Parathyroid adenoma (tissue), 2 donors: ENCODE data around the gene ZCCHC7.

ENCODE experiments used
- H2AFZ ChIP-seq: fragments of 300-600 bp; sonication (generic); one replicate; pipeline ENCODE4 v1.7.0; 2017; ENCODE audit warnings: antibody characterized with exemption, mild to moderate bottlenecking
- H3K27ac ChIP-seq: fragments of 300-600 bp; sonication (generic); one replicate; pipeline ENCODE4 v1.7.0; 2017
- H3K27me3 ChIP-seq: fragments of 300-600 bp; sonication (generic); one replicate; pipeline ENCODE4 v1.7.0; 2017; ENCODE audit warnings: low read length; ENCODE audit not compliant: control insufficient read depth, insufficient read depth
- H3K36me3 ChIP-seq: fragments of 300-600 bp; sonication (generic); one replicate; pipeline ENCODE4 v1.7.0; 2017; ENCODE audit warnings: low read length; ENCODE audit not compliant: control insufficient read depth, insufficient read depth
- H3K4me1 ChIP-seq: fragments of 300-600 bp; sonication (generic); one replicate; pipeline ENCODE4 v1.7.0; 2017; ENCODE audit warnings: control low read depth
- H3K4me2 ChIP-seq: fragments of 300-600 bp; sonication (generic); one replicate; pipeline ENCODE4 v1.7.0; 2017; ENCODE audit warnings: low read length
- H3K4me3 ChIP-seq: fragments of 300-600 bp; sonication (generic); one replicate; pipeline ENCODE4 v1.7.0; 2017; ENCODE audit warnings: low read depth, low read length
- H3K79me2 ChIP-seq: fragments of 300-600 bp; sonication (generic); one replicate; pipeline ENCODE4 v1.7.0; 2017; ENCODE audit warnings: control low read depth
- H3K9ac ChIP-seq: fragments of 300-600 bp; sonication (generic); one replicate; pipeline ENCODE4 v1.7.0; 2017; ENCODE audit warnings: mild to moderate bottlenecking
- H3K9me3 ChIP-seq: fragments of 300-600 bp; sonication (generic); one replicate; pipeline ENCODE4 v1.7.0; 2017; ENCODE audit warnings: low read length; ENCODE audit not compliant: control insufficient read depth
- TF ChIP-seq, protein P1 (sequence below): fragments of 300-600 bp; sonication (generic); IDR thresholded peaks from one replicate; pipeline ENCODE4 v1.7.0; 2017; ENCODE audit warnings: antibody characterized with exemption, mild to moderate bottlenecking
- donor health status: primary hyperparathyroidism.

ZCCHC7 gene

DNA sequence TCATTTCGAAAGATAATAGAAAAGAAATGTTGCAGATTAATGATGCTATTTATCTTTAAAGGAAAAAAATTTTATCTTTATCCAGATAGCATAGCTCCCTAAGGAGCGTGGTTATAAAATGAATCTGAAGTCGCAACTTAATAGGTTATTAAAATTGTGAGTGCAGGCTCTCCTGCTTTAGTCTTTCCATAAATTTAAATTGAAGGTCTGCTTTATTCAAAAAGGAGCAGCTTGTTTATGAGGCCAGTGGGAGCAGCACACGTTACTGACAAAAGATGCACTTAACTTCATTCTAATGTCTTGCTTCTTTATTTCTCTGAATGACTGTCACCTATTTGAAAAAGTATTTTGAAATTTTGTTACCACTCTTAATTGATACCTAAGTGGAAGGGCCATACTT is 95.0 kb downstream of the ZCCHC7 start:
- Histone ChIP-seq H3K79me2 (no peaks in the 10 kb centered on the region), H3K27ac (no peak overlapping the region), H3K4me1 (no peaks in the 10 kb centered on the region), H3K27me3 (no peaks in the 10 kb centered on the region), H3K9ac (no peak overlapping the region), H3K9me3 (no peaks in the 10 kb centered on the region), H3K36me3 (no peaks in the 10 kb centered on the region), H3K4me2 (no peak overlapping the region), H2AFZ (no peak overlapping the region), H3K4me3 (no peak overlapping the region)
- TF ChIP-seq, protein P1, sequence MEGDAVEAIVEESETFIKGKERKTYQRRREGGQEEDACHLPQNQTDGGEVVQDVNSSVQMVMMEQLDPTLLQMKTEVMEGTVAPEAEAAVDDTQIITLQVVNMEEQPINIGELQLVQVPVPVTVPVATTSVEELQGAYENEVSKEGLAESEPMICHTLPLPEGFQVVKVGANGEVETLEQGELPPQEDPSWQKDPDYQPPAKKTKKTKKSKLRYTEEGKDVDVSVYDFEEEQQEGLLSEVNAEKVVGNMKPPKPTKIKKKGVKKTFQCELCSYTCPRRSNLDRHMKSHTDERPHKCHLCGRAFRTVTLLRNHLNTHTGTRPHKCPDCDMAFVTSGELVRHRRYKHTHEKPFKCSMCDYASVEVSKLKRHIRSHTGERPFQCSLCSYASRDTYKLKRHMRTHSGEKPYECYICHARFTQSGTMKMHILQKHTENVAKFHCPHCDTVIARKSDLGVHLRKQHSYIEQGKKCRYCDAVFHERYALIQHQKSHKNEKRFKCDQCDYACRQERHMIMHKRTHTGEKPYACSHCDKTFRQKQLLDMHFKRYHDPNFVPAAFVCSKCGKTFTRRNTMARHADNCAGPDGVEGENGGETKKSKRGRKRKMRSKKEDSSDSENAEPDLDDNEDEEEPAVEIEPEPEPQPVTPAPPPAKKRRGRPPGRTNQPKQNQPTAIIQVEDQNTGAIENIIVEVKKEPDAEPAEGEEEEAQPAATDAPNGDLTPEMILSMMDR: no peak

DNA sequence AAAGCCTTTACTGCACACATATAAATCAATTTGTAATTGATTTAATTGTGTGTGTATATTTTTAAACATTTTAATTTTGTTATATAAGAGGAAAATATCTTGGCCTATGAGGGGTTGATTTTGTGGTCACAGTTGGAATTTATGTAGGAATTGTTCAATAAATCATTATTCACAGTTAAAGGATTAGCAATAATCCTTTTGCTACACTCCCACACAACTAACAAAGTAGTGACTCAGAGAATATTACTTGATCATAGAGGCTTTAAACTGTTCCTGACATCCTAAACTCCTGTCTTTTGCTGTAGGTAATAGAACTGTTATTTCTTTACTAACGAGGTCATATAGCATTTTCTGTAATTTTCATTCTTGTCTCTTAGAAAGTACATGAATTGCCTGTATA is 95.5 kb downstream of the ZCCHC7 start:
- Histone ChIP-seq H3K27me3 (no peaks in the 10 kb centered on the region), H3K9me3 (no peaks in the 10 kb centered on the region), H3K4me3 (no peak overlapping the region), H2AFZ (no peak overlapping the region), H3K4me1 (no peaks in the 10 kb centered on the region), H3K9ac (no peak overlapping the region), H3K27ac (no peak overlapping the region), H3K79me2 (no peaks in the 10 kb centered on the region), H3K36me3 (no peaks in the 10 kb centered on the region), H3K4me2 (no peak overlapping the region)
- TF ChIP-seq, protein P1: no peak

DNA sequence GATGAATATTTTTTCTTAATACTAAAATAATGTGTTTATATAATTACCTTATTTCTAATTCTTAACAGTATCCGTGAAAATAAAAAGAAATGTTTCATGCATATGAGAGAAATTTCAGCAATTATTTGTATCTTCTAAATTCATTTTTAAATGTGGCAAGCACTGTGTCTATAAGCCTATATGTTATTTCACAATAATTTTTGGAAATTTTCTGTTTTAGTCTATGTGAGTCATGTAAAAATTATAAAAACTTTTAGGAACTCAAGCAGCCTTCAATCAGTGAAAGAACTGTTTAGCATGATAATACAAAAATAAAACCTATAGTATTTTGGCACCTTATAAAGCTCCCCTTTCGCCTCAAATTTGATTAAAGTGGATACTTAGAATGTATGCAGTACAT is 96.8 kb downstream of the ZCCHC7 start:
- H3K27me3 ChIP-seq: no peaks in the 10 kb centered on the region
- no peak overlapping the region for H3K4me2 ChIP-seq
- H3K36me3 ChIP-seq: no peaks in the 10 kb centered on the region
- no peaks in the 10 kb centered on the region for H3K9me3 ChIP-seq
- TF ChIP-seq, protein P1: no peak
- no peak overlapping the region for H3K27ac ChIP-seq
- H3K9ac ChIP-seq: no peak overlapping the region
- H3K4me3 ChIP-seq: no peak overlapping the region
- H2AFZ ChIP-seq: no peak overlapping the region
- no peaks in the 10 kb centered on the region for H3K4me1 ChIP-seq
- no peaks in the 10 kb centered on the region for H3K79me2 ChIP-seq

DNA sequence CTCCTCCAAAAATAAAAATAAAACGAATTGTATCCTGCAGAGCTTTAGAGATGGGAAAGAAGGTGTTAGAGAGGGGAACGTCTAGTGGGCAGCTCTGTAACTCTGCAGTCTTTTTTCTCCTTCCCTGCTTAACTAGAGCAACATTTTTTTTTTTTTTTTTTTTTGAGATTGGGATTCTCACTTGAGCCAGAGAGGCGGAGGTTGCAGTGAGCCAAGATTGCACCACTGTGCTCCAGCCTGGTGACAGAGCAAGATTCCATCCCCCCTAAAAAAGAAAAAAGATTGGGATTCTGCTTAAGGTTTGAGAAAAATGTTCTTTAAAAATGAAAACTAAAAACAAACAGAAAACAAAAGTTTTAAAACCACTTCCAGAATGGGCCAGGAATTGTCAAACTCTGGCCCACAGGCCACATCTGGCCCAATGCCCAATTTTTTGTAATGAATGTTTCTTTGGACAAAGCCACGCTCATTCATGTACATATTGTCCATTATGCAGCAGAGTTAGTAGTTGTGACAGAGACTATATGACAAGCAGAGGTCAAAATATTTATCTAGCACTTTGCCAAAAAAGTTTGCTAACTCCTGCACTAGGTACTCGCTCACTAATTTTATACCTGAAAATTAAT is 98.5 kb downstream of the ZCCHC7 start:
- no peaks in the 10 kb centered on the region for H3K27me3 ChIP-seq

DNA sequence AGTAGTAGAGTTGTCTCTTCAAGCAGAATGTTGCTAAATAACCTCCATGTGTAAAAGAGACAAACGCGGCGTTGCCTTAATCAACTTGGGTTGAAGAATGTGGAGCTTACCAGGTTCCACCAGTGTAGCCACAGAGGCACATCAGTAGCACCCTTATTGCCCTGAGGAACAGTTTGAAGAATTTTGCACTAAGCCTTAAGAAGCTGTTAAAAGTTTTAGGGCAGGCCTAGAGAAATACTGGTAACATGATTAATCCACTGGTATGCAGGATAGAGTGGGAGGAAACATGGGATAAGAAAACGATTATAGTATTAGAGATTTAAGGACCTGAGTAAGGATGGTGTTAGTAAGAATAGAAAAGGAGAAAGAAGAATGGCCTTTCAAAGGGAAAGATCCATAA is 100.6 kb downstream of the ZCCHC7 start:
- Histone ChIP-seq H3K27ac (no peak overlapping the region), H2AFZ (no peak overlapping the region), H3K36me3 (no peaks in the 10 kb centered on the region), H3K4me2 (no peak overlapping the region), H3K9ac (no peak overlapping the region), H3K9me3 (no peaks in the 10 kb centered on the region), H3K79me2 (no peaks in the 10 kb centered on the region), H3K4me3 (no peak overlapping the region), H3K27me3 (no peaks in the 10 kb centered on the region), H3K4me1 (no peaks in the 10 kb centered on the region)
- TF ChIP-seq, protein P1: no peak

More for the DNA sequence above, 98.5 kb downstream of the ZCCHC7 start:
- no peaks in the 10 kb centered on the region for H3K79me2 ChIP-seq
- no peak overlapping the region for H3K4me2 ChIP-seq
- H3K9ac ChIP-seq: no peak overlapping the region
- H3K36me3 ChIP-seq: no peaks in the 10 kb centered on the region
- H3K9me3 ChIP-seq: no peaks in the 10 kb centered on the region
- no peak overlapping the region for H2AFZ ChIP-seq
- H3K4me3 ChIP-seq: no peak overlapping the region
- H3K27ac ChIP-seq: no peak overlapping the region
- H3K4me1 ChIP-seq: no peaks in the 10 kb centered on the region
- TF ChIP-seq, protein P1: no peak
